HepG2 (cell line): ENCODE results near the gene HRH3. TPM values are rescaled to one million over a fixed set of nuclear protein-coding genes. Genes with fewer than 3 reads are reported as not detected.
A peak's percentile ranks its signal among the peaks of the same experiment; 100 is the strongest.

Source experiments
- ATF1 ChIP-seq: IDR thresholded peaks from 2 replicates; pipeline ENCODE4 v1.6.1; 2016; ENCODE audit warnings: mild to moderate bottlenecking, control low read depth
- BRD4 ChIP-seq: sonication (generic); formaldehyde crosslinking; IDR thresholded peaks from 2 replicates; pipeline ENCODE4 v1.4.0; 2020; ENCODE audit warnings: missing genetic modification reagents
- CENPT ChIP-seq: sonication (generic); formaldehyde crosslinking; IDR thresholded peaks from 2 replicates; pipeline ENCODE4 v1.8.0; 2022; ENCODE audit warnings: low read depth, mild to moderate bottlenecking, moderate library complexity, missing genetic modification reagents
- DPF2 ChIP-seq: sonication (generic); formaldehyde crosslinking; IDR thresholded peaks from 2 replicates; pipeline ENCODE4 v1.4.0; 2020; ENCODE audit warnings: mild to moderate bottlenecking, low read depth, missing genetic modification reagents, borderline replicate concordance
- HMG20A ChIP-seq: IDR thresholded peaks from 2 replicates; pipeline ENCODE4 v1.6.1; 2016; ENCODE audit warnings: borderline replicate concordance
- HMG20B ChIP-seq: conservative IDR thresholded peaks from 2 replicates; pipeline ENCODE4 v1.6.1; 2016; ENCODE audit warnings: missing genetic modification reagents, missing compliant biosample characterization
- HNRNPLL ChIP-seq: fragments of 200-400 bp; formaldehyde crosslinking; IDR thresholded peaks from 2 replicates; pipeline ENCODE4 v1.6.1; 2017; ENCODE audit warnings: mild to moderate bottlenecking, low read depth, low read length; ENCODE audit not compliant: poor library complexity, severe bottlenecking
- KLF15 ChIP-seq: sonication (generic); formaldehyde crosslinking; IDR thresholded peaks from 2 replicates; pipeline ENCODE4 v1.8.1; 2023; ENCODE audit warnings: borderline replicate concordance, mild to moderate bottlenecking, inconsistent platforms, missing genetic modification reagents, mixed read lengths
- KLF6 ChIP-seq: IDR thresholded peaks from 2 replicates; pipeline ENCODE4 v1.8.0; 2016; ENCODE audit warnings: missing biosample characterization, missing genetic modification reagents
- MZF1 ChIP-seq: sonication (generic); formaldehyde crosslinking; IDR thresholded peaks from 2 replicates; pipeline ENCODE4 v1.8.1; 2023; ENCODE audit warnings: mild to moderate bottlenecking, missing genetic modification reagents, borderline replicate concordance
- PHF20 ChIP-seq: sonication (generic); formaldehyde crosslinking; IDR thresholded peaks from 2 replicates; pipeline ENCODE4 v1.5.0; 2020; ENCODE audit warnings: mild to moderate bottlenecking, missing genetic modification reagents
- RELA ChIP-seq: sonication (generic); formaldehyde crosslinking; IDR thresholded peaks from 2 replicates; pipeline ENCODE4 v1.4.0; 2020; ENCODE audit warnings: missing genetic modification reagents
- TBX2 ChIP-seq: sonication (generic); formaldehyde crosslinking; IDR thresholded peaks from 2 replicates; pipeline ENCODE4 v1.5.0; 2020; ENCODE audit warnings: missing genetic modification reagents, mild to moderate bottlenecking, borderline replicate concordance
- THYN1 ChIP-seq: sonication (generic); formaldehyde crosslinking; IDR thresholded peaks from 2 replicates; pipeline ENCODE4 v1.8.1; 2023; ENCODE audit warnings: low read depth, mild to moderate bottlenecking, moderate library complexity, missing genetic modification reagents, borderline replicate concordance
- ZNF10 ChIP-seq: sonication (generic); formaldehyde crosslinking; IDR thresholded peaks from 2 replicates; pipeline ENCODE4 v1.4.0; 2020; ENCODE audit warnings: mild to moderate bottlenecking, low read depth, missing genetic modification reagents, borderline replicate concordance
- ZNF20 ChIP-seq: sonication (generic); formaldehyde crosslinking; IDR thresholded peaks from 2 replicates; pipeline ENCODE4 v1.4.0; 2020; ENCODE audit warnings: mild to moderate bottlenecking, moderate library complexity, missing genetic modification reagents
- ZNF225 ChIP-seq: sonication (generic); formaldehyde crosslinking; IDR thresholded peaks from 2 replicates; pipeline ENCODE4 v1.4.0; 2020; ENCODE audit warnings: mild to moderate bottlenecking, missing genetic modification reagents
- ZNF333 ChIP-seq: sonication (generic); formaldehyde crosslinking; IDR thresholded peaks from 2 replicates; pipeline ENCODE4 v1.4.0; 2020; ENCODE audit warnings: mild to moderate bottlenecking, missing genetic modification reagents, borderline replicate concordance
- ZNF501 ChIP-seq: sonication (generic); formaldehyde crosslinking; IDR thresholded peaks from 2 replicates; pipeline ENCODE4 v1.5.1; 2020; ENCODE audit warnings: mild to moderate bottlenecking, moderate library complexity, missing genetic modification reagents
- ZNF564 ChIP-seq: sonication (generic); formaldehyde crosslinking; IDR thresholded peaks from 2 replicates; pipeline ENCODE4 v1.8.1; 2023; ENCODE audit warnings: mild to moderate bottlenecking, missing genetic modification reagents
- ZNF572 ChIP-seq: sonication (generic); formaldehyde crosslinking; IDR thresholded peaks from 2 replicates; pipeline ENCODE4 v1.5.1; 2020; ENCODE audit warnings: mild to moderate bottlenecking, missing genetic modification reagents
- ZNF776 ChIP-seq: sonication (generic); formaldehyde crosslinking; IDR thresholded peaks from 2 replicates; pipeline ENCODE4 v1.4.0; 2020; ENCODE audit warnings: mild to moderate bottlenecking, missing genetic modification reagents
- ZZZ3 ChIP-seq: sonication (generic); formaldehyde crosslinking; IDR thresholded peaks from 2 replicates; pipeline ENCODE4 v1.4.0; 2020; ENCODE audit warnings: missing genetic modification reagents, mild to moderate bottlenecking, borderline replicate concordance
- polyA plus RNA-seq, 8 experiments: library from polyadenylated mRNA; depleted of rRNA in 3 of 8; stranded (reverse) in 7 of 8; unstranded in 1 of 8; fragments of >200 nt; fragmentation: Illumina TruSeq in 4 of 8; extraction: Trizol in 4 of 8; gene quantifications; 2 replicates each; pipeline versions ENCODE4 v1.2.1 to v1.2.3, GENCODE V29; 2011 to 2016; ENCODE audit warnings: low read depth in 4 of 8, missing spikeins in 1 of 8, mixed read lengths in 1 of 8; ENCODE audit not compliant: insufficient read depth in 1 of 8
- total RNA-seq, 5 experiments: library from RNA; depleted of rRNA; stranded (reverse); fragments of >200 nt; fragmentation: Illumina TruSeq; extraction: Trizol; gene quantifications; 2 replicates each; pipeline ENCODE4 v1.2.3, GENCODE V29; 2016; ENCODE audit warnings: low read depth in 1 of 5
- TF ChIP-seq, protein P1 (sequence below): sonication (generic); formaldehyde crosslinking; IDR thresholded peaks from 2 replicates; pipeline ENCODE4 v1.8.0; 2022; ENCODE audit warnings: mild to moderate bottlenecking, missing genetic modification reagents, moderate library complexity
- TF ChIP-seq, protein P2 (sequence below): sonication (generic); formaldehyde crosslinking; IDR thresholded peaks from 2 replicates; pipeline ENCODE4 v1.4.0; 2020; ENCODE audit warnings: missing genetic modification reagents, borderline replicate concordance

Gene HRH3
- total and polyA plus RNA-seq, 2 of the 13 experiments (the other 11 are each of a cell fraction or from before 2014, with no cell fraction given): 0.18 TPM; not detected in 1

DNA sequence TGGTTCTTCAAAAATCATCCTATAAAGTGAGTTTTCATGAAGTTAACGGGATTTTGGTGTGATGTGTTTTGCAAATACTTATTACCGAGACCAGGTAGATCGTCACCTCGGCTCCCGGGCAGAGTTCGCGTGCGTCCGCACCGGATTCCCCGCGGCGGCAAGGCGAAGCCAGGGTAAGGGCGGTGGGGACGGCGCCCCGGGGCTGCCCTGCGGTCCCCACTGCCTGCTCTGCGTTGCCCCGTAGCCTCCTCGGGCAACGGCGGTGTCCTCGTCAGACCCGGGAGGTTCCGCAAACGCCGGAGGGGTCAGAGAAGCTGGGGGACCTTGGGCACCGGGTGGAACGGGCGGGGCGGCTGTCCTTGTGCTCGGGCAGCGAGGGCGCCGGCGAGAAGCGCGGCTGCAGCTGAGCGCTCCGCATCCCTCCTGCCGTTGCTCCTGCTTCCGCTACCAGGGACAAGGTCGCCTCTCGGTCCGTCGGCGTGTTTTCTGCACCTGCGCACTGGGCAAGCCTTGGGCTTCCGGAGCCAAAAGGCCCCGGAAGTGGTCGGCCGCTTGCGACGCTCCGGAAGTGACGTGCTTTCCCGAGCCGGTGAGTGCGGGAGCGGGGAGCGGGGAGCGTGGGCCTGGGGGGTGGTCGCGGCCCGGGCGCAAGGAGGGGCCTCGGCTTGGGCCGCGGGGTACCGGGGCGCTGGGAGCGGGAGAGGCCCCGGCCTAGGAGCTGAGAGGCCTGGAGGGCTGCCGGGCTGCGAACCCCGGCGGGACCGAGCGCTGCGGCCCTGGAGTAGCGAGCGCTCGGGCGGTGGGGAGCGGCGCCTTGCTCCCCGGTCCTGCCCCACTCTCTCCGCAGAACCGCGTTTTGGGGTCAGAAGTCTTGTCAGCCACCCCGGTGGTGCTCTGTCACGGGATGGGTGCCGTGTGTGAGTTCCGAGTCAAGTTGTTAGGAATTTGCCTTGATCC, 37.3 kb downstream of the HRH3 start, which contains the start of gene MTG2 (continued):
- TF ChIP-seq TBX2 (CRISPR knock-in tag) (peak; percentile 98), DPF2 (CRISPR knock-in tag) (no peak), ZNF501 (CRISPR knock-in tag) (peak; percentile 100), ATF1 (CRISPR knock-in tag) (peak; percentile 96), ZNF333 (CRISPR knock-in tag) (peak; percentile 97; the same call in 1 of the 2 replicates), ZNF776 (CRISPR knock-in tag) (peak; percentile 98), ZNF10 (CRISPR knock-in tag) (no peak), HMG20B (CRISPR knock-in tag) (peak; percentile 35; the same call in 1 of the 2 replicates), CENPT (CRISPR knock-in tag) (peak; percentile 94), ZNF572 (CRISPR knock-in tag) (peak; percentile 100), PHF20 (CRISPR knock-in tag) (peak; percentile 100), THYN1 (0 out of 2 replicates have a peak, but pooled peaks have one; percentile 23), MZF1 (CRISPR knock-in tag) (peak; percentile 99; the same call in 1 of the 2 replicates), ZNF564 (peak; percentile 93), ZNF20 (0 out of 2 replicates have a peak, but pooled peaks have one; percentile 79), BRD4 (peak; percentile 99), KLF15 (CRISPR knock-in tag) (peak; percentile 93), ZZZ3 (CRISPR knock-in tag) (no peak; the same call in none of the 2 replicates), ZNF225 (CRISPR knock-in tag) (peak; percentile 98), HNRNPLL (peak; percentile 97), HMG20A (CRISPR knock-in tag) (peak; percentile 49), RELA (CRISPR knock-in tag) (0 out of 2 replicates have a peak, but pooled peaks have one; percentile 14), KLF6 (CRISPR knock-in tag) (peak; percentile 97)
- TF ChIP-seq, protein P1, sequence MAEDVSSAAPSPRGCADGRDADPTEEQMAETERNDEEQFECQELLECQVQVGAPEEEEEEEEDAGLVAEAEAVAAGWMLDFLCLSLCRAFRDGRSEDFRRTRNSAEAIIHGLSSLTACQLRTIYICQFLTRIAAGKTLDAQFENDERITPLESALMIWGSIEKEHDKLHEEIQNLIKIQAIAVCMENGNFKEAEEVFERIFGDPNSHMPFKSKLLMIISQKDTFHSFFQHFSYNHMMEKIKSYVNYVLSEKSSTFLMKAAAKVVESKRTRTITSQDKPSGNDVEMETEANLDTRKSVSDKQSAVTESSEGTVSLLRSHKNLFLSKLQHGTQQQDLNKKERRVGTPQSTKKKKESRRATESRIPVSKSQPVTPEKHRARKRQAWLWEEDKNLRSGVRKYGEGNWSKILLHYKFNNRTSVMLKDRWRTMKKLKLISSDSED: no peak
- TF ChIP-seq, protein P2, sequence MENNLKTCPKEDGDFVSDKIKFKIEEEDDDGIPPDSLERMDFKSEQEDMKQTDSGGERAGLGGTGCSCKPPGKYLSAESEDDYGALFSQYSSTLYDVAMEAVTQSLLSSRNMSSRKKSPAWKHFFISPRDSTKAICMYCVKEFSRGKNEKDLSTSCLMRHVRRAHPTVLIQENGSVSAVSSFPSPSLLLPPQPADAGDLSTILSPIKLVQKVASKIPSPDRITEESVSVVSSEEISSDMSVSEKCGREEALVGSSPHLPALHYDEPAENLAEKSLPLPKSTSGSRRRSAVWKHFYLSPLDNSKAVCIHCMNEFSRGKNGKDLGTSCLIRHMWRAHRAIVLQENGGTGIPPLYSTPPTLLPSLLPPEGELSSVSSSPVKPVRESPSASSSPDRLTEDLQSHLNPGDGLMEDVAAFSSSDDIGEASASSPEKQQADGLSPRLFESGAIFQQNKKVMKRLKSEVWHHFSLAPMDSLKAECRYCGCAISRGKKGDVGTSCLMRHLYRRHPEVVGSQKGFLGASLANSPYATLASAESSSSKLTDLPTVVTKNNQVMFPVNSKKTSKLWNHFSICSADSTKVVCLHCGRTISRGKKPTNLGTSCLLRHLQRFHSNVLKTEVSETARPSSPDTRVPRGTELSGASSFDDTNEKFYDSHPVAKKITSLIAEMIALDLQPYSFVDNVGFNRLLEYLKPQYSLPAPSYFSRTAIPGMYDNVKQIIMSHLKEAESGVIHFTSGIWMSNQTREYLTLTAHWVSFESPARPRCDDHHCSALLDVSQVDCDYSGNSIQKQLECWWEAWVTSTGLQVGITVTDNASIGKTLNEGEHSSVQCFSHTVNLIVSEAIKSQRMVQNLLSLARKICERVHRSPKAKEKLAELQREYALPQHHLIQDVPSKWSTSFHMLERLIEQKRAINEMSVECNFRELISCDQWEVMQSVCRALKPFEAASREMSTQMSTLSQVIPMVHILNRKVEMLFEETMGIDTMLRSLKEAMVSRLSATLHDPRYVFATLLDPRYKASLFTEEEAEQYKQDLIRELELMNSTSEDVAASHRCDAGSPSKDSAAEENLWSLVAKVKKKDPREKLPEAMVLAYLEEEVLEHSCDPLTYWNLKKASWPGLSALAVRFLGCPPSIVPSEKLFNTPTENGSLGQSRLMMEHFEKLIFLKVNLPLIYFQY: peak; percentile 46; the same call in 1 of the 2 replicates
